Measurements from ENCODE around the gene ITGAD. TPM values are rescaled to one million over a fixed set of nuclear protein-coding genes. Genes with fewer than 3 reads are reported as not detected.
"Not testable (repeated sequence)": the region's sequence is repeated elsewhere in the genome, so short reads cannot be mapped to it uniquely, and the experiment has no call there.

ITGAD gene
- total RNA-seq, 2 donors from 2014 or later: not detected

DNA sequence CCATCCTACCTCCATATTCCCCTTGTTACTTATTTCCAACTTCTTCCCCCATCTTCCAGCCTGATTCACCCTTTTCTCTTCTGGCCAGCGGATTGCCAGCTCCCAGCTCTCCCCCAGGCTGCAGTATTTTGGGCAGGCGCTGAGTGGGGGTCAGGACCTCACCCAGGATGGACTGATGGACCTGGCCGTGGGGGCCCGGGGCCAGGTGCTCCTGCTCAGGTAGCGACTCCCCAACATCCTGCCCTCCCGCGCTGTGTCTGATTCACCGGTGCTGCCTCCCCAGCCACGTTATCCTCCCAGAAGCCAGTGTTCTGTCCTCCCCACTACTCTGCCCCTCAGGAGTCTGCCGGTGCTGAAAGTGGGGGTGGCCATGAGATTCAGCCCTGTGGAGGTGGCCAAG is 19.6 kb downstream of the ITGAD start:
- peak overlapping the region in 1 of 2 donors; percentile 37 for H3K27ac Mint-ChIP-seq
- no peaks in the 10 kb centered on the region for H3K36me3 Mint-ChIP-seq
- ATAC-seq (no peak), DNase-seq (ENCODE audit: low spot score in 2 of 2) (no peak)
- H3K9me3 Mint-ChIP-seq: no peaks in the 10 kb centered on the region

DNA sequence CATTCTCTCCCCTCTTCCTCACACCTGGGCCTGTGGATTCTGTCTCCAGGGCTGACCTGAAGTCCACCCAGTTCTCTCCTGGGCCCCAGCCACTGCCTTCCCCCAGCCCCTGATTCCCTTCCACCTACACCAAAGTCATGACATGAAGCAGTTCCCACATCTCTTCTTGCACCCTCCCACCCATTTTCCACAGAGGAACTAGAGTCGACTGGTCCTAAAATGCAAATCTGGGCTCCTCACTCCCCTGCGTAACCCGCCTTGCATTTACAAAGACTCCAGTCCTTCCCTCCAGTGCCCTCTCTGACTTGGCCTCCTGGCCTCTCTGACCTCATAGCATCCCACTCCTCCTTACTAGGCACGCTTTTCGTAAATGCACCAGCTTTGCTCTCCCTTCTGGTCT is 20.2 kb downstream of the ITGAD start:
- H3K36me3 Mint-ChIP-seq: peaks cover 0 to 5% of the 10 kb centered on the region in 2 donors
- H3K9me3 Mint-ChIP-seq: no peaks in the 10 kb centered on the region
- ATAC-seq (no peak), DNase-seq (ENCODE audit: low spot score in 2 of 2) (no peak)
- H3K27ac Mint-ChIP-seq: peak overlapping the region; percentile 4 to 69

DNA sequence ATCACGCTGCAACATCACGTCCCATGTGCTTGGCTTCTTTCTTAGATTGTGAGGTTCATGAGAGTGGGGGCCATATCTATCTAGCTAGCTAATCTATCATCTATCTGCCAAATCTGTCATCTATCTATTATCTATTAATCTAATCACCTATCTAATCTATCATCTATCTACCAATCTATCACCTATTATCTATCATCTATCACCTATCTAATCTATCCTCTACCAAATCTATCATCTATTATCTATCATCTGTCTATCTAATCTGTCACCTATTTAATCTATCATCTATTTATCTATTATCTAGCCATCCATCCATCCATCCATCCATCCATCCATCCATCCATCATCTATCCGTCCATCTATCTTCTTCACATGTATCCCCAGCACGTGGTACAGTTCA is 20.8 kb downstream of the ITGAD start:
- H3K9me3 Mint-ChIP-seq: no peaks in the 10 kb centered on the region
- peak overlapping the region in 1 of 2 donors; percentile 4 for H3K27ac Mint-ChIP-seq
- DNase-seq (ENCODE audit: low spot score in 2 of 2) (no peak), ATAC-seq (no peak)
- peaks cover 0 to 6% of the 10 kb centered on the region in 2 donors for H3K36me3 Mint-ChIP-seq

- no peak overlapping the region for H3K27ac Mint-ChIP-seq
- DNase-seq (ENCODE audit: low spot score in 2 of 2) (no peak), ATAC-seq (peak in 1 of 2 donors; percentile 11)
- peaks cover 0 to 6% of the 10 kb centered on the region in 2 donors for H3K36me3 Mint-ChIP-seq
- H3K9me3 Mint-ChIP-seq: no peaks in the 10 kb centered on the region
Measured at GRCh38 chr16:31414706-31415105, 21.6 kb downstream of the ITGAD start.

DNA sequence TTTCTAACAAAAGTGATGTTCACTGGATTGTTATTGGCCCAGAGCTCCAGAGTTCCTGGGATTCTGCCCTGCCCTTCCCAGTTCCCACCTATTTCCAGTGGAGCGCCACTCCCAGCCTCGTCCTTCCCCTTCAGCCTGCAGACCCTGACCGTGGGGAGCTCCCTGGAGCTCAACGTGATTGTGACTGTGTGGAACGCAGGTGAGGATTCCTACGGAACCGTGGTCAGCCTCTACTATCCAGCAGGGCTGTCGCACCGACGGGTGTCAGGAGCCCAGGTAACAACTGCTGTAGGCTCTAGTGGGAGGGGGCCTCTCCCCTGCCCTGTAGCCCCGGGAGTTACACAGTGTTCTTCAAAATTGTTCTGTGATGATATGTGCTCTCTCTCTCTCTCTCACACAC is 23.2 kb downstream of the ITGAD start:
- Mint-ChIP-seq H3K27ac (no peak overlapping the region), H3K36me3 (peaks cover 0 to 6% of the 10 kb centered on the region in 2 donors), H3K9me3 (no peaks in the 10 kb centered on the region)
- no peak for DNase-seq (ENCODE audit: low spot score in 2 of 2)
- ATAC-seq: no peak

DNA sequence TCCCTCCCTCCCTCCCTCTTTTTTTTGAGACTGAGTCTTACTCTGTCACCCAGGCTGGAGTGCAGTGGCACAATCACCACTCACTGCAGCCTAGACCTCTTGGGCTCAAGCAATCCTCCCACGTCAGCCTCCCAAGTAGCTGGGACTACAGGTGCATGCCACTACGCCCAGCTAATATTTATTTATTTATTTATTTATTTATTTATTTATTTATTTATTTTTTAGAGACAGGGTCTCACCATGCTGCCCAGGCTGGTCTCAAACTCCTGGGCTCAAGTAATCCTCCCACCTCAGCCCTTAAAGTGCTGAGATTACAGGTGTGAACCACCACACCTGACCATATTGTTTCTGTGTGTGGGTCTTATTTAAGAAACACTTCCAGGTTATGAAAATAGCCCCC is 23.9 kb downstream of the ITGAD start:
- not testable (repeated sequence) for H3K27ac Mint-ChIP-seq; H3K36me3 Mint-ChIP-seq; ATAC-seq; H3K9me3 Mint-ChIP-seq; DNase-seq (ENCODE audit: low spot score in 2 of 2)

- no peak for ATAC-seq
- H3K9me3 Mint-ChIP-seq: no peaks in the 10 kb centered on the region
- peaks cover 0 to 6% of the 10 kb centered on the region in 2 donors for H3K36me3 Mint-ChIP-seq
- H3K27ac Mint-ChIP-seq: no peak overlapping the region
- no peak for DNase-seq (ENCODE audit: low spot score in 2 of 2)
Measured at GRCh38 chr16:31417916-31418315, 24.8 kb downstream of the ITGAD start.

- DNase-seq (ENCODE audit: low spot score in 2 of 2) (no peak), ATAC-seq (peak; percentile 19 to 62)
- Mint-ChIP-seq H3K27ac (peak overlapping the region in 1 of 2 donors; percentile 18), H3K9me3 (no peaks in the 10 kb centered on the region), H3K36me3 (peaks cover 0 to 6% of the 10 kb centered on the region in 2 donors)
Measured at GRCh38 chr16:31420037-31420436, 26.9 kb downstream of the ITGAD start.

GRCh38 chr16:31421587-31421986 is 28.5 kb downstream of the ITGAD start:
- H3K27ac Mint-ChIP-seq: no peak overlapping the region
- DNase-seq (ENCODE audit: low spot score in 2 of 2): peak; percentile 65 to 70
- ATAC-seq: peak; percentile 96 to 99
- H3K36me3 Mint-ChIP-seq: peaks cover 0 to 6% of the 10 kb centered on the region in 2 donors
- H3K9me3 Mint-ChIP-seq: no peaks in the 10 kb centered on the region

DNA sequence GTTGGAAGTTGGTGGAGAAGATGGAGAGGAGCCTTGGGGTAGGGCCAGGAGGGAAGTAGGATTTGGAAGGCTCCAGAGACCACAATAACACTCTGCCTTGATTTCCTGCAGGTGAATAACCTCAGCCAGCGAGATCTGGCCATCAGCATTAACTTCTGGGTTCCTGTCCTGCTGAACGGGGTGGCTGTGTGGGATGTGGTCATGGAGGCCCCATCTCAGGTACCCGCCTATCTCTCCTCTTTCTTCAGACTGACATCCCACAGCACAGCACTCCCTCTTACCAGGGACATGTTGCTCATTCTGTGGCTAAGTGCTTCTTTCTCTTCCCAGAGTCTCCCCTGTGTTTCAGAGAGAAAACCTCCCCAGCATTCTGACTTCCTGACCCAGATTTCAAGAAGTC is 30.1 kb downstream of the ITGAD start:
- DNase-seq (ENCODE audit: low spot score in 2 of 2): no peak
- Mint-ChIP-seq H3K36me3 (peaks cover 0 to 3% of the 10 kb centered on the region in 2 donors), H3K9me3 (no peaks in the 10 kb centered on the region), H3K27ac (peak overlapping the region in 1 of 2 donors; percentile 73)
- no peak for ATAC-seq

DNA sequence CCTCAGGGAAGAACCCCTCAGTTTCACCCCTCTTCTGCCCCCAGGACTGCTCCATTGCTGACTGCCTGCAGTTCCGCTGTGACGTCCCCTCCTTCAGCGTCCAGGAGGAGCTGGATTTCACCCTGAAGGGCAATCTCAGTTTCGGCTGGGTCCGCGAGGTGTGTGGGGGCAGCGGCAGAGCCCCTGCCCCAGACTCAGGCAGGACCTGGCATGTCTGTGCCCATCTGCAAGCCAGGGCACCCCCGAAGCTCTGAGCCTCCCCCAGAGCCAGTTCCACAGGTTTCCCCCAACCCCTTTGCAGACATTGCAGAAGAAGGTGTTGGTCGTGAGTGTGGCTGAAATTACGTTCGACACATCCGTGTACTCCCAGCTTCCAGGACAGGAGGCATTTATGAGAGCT is 30.7 kb downstream of the ITGAD start:
- no peaks in the 10 kb centered on the region for H3K36me3 Mint-ChIP-seq
- DNase-seq (ENCODE audit: low spot score in 2 of 2) (no peak), ATAC-seq (no peak)
- H3K9me3 Mint-ChIP-seq: no peaks in the 10 kb centered on the region
- peak overlapping the region in 1 of 2 donors; percentile 73 for H3K27ac Mint-ChIP-seq

GRCh38 chr16:31427441-31428278 is 34.5 kb downstream of the ITGAD start:
- Mint-ChIP-seq H3K36me3 (no peaks in the 10 kb centered on the region), H3K27ac (no peak overlapping the region), H3K9me3 (no peaks in the 10 kb centered on the region)
- DNase-seq (ENCODE audit: low spot score in 2 of 2) (peak; percentile 53 to 59), ATAC-seq (peak in 1 of 2 donors; percentile 47)

DNA sequence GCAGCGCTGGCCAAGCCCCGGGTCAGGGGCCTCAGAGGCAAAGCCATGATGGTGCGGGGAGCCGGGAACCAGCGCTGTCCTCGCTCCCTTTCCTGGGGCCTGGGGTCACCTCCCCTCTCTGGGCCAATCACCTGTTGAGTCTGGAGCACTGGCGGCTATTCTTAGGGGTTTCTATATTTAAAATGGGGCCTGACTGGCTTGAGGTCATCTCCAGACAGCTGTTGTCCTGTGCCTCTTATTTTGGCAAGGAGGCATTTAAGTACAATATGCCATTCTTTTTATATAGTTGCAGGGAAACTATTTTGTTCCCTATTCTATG is 35.1 kb downstream of the ITGAD start, which contains the start of gene COX6A2:
COX6A2 (minus strand) TSS at position 82 of the 319 bp plus-strand sequence; CDS start at position 47, 35 bp downstream.
- Mint-ChIP-seq H3K27ac (no peak within 1 kb of the TSS), H3K9me3 (no peaks in the 10 kb centered on the region), H3K36me3 (no peaks in the 10 kb centered on the region)
- no peak for DNase-seq (ENCODE audit: low spot score in 2 of 2)
- no peak for ATAC-seq

- no peaks in the 10 kb centered on the region for H3K9me3 Mint-ChIP-seq
- DNase-seq (ENCODE audit: low spot score in 2 of 2) (no peak), ATAC-seq (peak in 1 of 2 donors; percentile 43)
- H3K27ac Mint-ChIP-seq: no peak overlapping the region
- no peaks in the 10 kb centered on the region for H3K36me3 Mint-ChIP-seq
Measured at GRCh38 chr16:31428638-31429247, 35.6 kb downstream of the ITGAD start.

- Mint-ChIP-seq H3K9me3 (no peaks in the 10 kb centered on the region), H3K27ac (no peak overlapping the region)
Measured at GRCh38 chr16:31429314-31429713, 36.2 kb downstream of the ITGAD start.

GRCh38 chr16:31429796-31430195 is 36.7 kb downstream of the ITGAD start:
- Mint-ChIP-seq H3K9me3 (no peaks in the 10 kb centered on the region), H3K27ac (no peak overlapping the region), H3K36me3 (no peaks in the 10 kb centered on the region)
- no peak for DNase-seq (ENCODE audit: low spot score in 2 of 2)
- ATAC-seq: no peak

More at GRCh38 chr16:31429314-31429713, 36.2 kb downstream of the ITGAD start:
- no peak for DNase-seq (ENCODE audit: low spot score in 2 of 2)
- no peaks in the 10 kb centered on the region for H3K36me3 Mint-ChIP-seq
- ATAC-seq: no peak

DNA sequence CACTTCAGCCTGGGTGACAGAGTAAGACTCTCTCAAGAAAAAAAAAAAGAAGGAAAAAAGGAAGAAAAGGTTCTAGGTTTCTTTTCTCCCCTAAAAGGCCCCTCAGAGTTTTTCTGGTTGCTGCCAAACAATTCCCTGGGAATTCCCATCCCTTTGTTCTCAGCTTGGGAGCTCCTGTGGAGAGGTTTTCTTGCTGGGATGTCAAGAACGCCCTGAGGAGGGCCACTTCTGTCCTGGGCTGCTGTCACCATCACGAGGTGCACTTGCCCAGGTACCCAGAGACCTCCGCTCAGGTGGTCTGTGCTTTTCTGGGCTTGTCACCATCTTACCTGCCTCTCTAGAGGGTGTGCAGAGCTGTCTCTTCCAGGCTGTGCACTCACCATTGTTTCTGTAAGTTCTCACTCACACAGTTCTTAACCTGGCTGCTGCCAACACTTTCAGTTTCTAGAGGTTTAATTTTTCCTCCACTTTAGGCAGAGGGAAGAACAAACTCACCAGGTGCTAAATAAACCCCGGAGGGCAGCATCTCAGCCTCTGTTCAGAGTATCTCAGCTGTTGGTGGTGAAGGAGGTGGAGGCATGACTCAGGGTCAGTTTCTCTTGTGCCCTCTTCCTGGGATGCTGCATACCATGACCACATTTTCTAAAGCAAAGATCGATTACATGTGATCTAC is 37.4 kb downstream of the ITGAD start:
- H3K9me3 Mint-ChIP-seq: no peaks in the 10 kb centered on the region
- H3K27ac Mint-ChIP-seq: no peak overlapping the region
- DNase-seq (ENCODE audit: low spot score in 2 of 2) (no peak), ATAC-seq (peak; percentile 57 to 80)
- H3K36me3 Mint-ChIP-seq: no peaks in the 10 kb centered on the region

All from activated naive CD4-positive, alpha-beta T cell treated with anti-CD3 and anti-CD28 coated beads, Interleukin-2, amount 50 U/mL, for 72 hours (primary cell).